Measurements from ENCODE around the gene RRP15.

- TF ChIP-seq CTCF (conservative IDR thresholded peaks at IDR 0.05 in 1 of 2, IDR thresholded peaks at IDR 0.05 in 1 of 2; ENCODE audit: extremely low read depth in 1 of 2, insufficient read depth in 1 of 2, low read depth in 1 of 2, low read length in 2 of 2) (no peak), EZH2 (IDR thresholded peaks at IDR 0.05; ENCODE audit: borderline replicate concordance, low read length) (no peak)
These were observed 18.2 kb downstream of the RRP15 start for GRCh38 chr1:218303176-218303879.

Measured in mammary epithelial cell (primary cell).